GM12875 (cell line): ENCODE measurements around the gene VIPR2.

Experiments used
- H3K4me3 ChIP-seq: one replicate; pipeline ENCODE4 v1.5.1; 2011; ENCODE audit warnings: low read depth, low read length, control low read depth
- TF ChIP-seq, protein P1 (sequence below): IDR thresholded peaks from 2 replicates; pipeline ENCODE4 v1.5.1; 2011; ENCODE audit warnings: low read depth, mild to moderate bottlenecking, control low read depth, inconsistent platforms, low read length, moderate library complexity, borderline replicate concordance; ENCODE audit not compliant: insufficient read depth

The VIPR2 gene

DNA sequence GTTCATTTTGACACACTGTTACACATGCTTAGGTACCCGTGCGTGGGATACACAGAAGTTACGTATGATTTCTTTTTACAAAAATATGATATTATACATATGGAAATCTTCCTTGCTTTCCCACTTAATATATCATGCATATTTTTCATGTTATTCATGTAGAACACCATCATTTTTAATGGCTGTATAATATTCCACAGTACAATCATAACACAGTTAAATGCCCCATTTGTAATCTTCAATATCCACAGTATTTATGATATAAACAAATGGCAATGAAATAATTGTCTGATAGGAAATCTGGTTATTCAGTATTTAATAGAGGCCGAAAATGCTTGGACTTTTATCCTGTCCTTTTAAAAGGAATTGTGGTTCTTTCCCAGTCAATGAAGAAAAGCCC lies 23.2 kb downstream of the VIPR2 start:
- TF ChIP-seq, protein P1, sequence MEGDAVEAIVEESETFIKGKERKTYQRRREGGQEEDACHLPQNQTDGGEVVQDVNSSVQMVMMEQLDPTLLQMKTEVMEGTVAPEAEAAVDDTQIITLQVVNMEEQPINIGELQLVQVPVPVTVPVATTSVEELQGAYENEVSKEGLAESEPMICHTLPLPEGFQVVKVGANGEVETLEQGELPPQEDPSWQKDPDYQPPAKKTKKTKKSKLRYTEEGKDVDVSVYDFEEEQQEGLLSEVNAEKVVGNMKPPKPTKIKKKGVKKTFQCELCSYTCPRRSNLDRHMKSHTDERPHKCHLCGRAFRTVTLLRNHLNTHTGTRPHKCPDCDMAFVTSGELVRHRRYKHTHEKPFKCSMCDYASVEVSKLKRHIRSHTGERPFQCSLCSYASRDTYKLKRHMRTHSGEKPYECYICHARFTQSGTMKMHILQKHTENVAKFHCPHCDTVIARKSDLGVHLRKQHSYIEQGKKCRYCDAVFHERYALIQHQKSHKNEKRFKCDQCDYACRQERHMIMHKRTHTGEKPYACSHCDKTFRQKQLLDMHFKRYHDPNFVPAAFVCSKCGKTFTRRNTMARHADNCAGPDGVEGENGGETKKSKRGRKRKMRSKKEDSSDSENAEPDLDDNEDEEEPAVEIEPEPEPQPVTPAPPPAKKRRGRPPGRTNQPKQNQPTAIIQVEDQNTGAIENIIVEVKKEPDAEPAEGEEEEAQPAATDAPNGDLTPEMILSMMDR: no peak

DNA sequence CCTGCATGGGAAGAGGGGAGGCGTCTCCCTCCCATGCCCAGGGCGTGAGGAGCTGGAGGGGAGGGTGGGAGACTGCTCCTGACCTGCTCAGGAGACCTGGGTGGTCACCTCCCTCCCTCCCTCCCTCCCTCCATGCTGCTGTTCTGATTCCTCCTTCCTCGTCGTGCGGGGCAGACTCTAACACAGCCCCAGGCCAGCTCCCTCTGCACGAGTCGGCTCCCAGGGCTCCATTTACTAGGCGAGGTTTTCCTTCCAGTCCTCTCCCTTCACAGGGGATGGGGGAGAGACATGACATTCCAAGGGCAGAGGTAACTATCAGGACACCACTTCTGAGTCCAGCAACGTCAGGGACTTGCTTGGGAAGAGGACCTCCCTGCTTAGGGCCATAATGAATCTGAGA lies 23.6 kb downstream of the VIPR2 start:
- TF ChIP-seq, protein P1: no peak

More for the DNA sequence above, 23.2 kb downstream of the VIPR2 start:
- H3K4me3 ChIP-seq: no peak overlapping the region

DNA sequence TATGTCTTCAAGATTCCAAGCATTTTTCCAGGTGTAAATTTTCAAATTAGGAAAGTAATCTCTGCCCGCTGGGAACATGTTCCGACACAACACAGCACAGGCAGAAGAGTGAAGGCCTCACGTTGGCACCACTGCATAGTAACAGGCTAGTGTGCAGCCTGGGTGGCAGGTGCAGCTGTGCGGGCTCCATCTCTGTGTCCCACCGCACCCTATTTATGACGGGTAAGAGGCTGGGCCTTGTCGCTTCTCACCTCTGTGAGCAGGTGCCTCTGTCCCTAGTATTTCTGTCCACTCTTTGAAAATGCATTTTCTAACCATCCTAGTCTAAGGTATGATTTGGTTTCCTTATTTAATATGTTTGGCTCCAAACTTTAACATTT lies 24.1 kb downstream of the VIPR2 start:
- H3K4me3 ChIP-seq: no peak overlapping the region
- TF ChIP-seq, protein P1: no peak

More for the DNA sequence above, 23.6 kb downstream of the VIPR2 start:
- H3K4me3 ChIP-seq: no peak overlapping the region

DNA sequence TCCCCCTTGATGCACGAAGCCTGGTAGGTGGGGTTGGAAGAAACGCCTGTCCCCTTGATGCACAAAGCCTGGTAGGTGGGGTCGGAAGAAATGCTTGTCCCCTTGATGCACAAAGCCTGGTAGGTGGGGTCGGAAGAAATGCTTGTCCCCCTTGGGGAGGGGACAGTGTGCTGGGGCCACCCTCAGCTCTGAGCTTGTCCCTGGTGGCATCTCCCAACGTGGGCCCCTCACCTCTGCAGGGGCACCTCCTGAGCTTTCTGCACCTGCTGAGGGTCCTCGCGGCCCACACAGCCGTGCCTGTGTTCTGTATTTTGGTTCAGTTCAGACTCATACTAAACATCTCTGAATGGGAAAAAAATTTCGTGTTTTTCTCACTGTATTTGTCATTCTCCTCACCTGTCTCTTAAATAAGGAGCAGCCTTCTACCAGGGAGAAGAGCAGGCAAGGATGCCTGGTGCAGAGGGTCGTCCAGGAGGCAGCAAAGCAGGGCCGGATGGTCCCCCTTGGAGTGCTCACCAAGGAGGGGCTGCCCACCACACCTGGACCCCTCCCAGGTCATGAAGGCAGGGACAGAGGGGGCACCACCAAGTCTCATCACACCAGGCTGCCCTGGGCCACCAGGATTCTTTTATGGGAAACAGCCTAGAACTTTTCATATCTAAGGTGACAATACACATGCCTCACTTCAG lies 24.7 kb downstream of the VIPR2 start:
- no peak overlapping the region for H3K4me3 ChIP-seq
- TF ChIP-seq, protein P1: no peak

DNA sequence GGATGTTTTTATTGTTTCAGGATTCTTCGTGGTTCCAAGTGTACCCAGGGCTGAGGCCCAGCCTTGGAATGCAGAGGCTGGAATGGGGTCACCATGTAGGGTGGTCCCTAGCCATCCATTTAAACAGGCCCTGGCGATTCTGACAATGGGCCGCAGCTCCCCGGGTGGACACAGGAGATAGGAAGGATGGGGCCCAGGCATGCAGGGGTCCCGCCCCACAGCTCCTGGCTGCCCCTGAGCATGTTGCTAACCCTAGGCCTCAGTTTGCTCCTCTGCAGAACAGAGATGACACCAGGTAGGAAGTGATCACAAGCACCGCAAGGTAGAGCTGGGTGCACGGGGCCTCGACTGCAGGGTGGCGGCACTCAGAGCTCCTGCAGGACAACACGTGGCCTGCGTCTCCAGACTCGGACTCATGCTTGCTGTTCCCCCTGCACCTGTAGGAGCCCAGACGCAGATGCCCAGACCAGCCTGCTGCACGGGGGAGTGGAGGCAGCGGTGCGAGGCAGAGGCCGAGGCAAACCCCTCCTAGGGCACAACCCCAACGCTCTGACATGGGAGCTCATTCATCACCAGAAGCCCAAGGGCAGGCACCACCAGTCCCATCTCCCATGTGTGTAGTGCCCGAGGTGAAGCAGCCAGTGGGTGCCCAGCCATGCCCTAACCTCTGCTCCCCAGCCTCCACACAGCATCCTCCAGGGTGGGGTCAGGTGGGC lies 25.5 kb downstream of the VIPR2 start:
- TF ChIP-seq, protein P1: no peak
- no peak overlapping the region for H3K4me3 ChIP-seq

DNA sequence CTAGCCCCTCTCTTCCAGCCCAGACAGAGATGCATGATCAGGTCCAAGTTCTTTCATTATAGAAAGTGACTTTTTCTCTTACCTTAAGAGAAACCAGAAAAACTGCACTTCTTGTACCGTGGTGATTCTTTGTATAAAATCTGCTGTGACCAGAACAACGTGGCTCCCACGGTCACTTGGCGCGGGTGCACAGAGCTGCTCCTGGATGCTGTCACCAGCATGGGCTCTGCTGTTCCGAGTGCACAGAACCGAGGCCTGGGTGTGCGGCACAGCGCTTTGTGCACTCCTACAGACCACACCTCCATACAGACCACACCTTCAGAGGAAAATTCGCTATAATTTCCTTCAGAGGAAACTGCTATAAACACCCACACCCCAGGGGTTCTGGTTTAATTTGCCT lies 26.0 kb downstream of the VIPR2 start:
- TF ChIP-seq, protein P1: no peak
- H3K4me3 ChIP-seq: no peak overlapping the region

DNA sequence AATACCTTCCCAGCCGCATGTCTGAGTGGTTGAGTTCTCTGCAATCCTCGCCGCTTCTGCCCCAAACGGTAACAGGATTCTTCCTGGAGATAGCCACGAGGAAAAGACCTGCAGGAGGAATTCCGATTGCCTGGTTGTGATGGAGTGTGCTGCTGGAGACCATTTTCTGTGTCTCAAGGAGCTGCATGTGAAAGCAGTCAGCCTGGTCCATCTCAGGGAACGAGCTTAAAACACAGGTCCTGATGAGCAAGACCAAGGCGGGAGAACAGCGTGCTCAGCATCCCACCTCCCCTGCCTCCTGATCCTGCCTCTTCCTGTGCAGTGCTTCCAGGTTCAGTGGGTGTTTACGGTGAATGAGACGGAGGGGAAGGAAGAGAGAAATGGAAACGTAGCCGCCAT lies 26.5 kb downstream of the VIPR2 start:
- TF ChIP-seq, protein P1: no peak
- no peak overlapping the region for H3K4me3 ChIP-seq
